Measurements from ENCODE around the gene KCNMB2.

DNA sequence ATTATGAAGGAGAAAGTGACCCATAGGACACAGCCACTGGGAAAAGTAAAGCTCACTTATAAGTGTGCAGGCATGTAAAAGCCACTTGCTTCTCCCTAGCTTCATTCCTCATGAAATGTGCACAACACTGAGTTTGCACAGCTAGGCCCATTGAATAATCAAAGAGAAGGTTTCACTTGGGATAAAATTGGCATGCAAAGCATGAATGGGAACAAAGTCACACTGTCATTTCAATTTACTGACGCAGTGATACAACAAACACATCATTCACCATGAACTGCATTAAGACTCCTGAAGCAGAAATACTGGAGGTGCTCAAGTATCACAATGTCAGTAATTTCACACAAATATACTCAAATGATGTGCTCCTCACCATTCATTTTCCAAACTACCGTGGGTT, 61.1 kb downstream of the KCNMB2 start:
- TF ChIP-seq, protein P1, sequence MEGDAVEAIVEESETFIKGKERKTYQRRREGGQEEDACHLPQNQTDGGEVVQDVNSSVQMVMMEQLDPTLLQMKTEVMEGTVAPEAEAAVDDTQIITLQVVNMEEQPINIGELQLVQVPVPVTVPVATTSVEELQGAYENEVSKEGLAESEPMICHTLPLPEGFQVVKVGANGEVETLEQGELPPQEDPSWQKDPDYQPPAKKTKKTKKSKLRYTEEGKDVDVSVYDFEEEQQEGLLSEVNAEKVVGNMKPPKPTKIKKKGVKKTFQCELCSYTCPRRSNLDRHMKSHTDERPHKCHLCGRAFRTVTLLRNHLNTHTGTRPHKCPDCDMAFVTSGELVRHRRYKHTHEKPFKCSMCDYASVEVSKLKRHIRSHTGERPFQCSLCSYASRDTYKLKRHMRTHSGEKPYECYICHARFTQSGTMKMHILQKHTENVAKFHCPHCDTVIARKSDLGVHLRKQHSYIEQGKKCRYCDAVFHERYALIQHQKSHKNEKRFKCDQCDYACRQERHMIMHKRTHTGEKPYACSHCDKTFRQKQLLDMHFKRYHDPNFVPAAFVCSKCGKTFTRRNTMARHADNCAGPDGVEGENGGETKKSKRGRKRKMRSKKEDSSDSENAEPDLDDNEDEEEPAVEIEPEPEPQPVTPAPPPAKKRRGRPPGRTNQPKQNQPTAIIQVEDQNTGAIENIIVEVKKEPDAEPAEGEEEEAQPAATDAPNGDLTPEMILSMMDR (IDR thresholded peaks at IDR 0.05; ENCODE audit: poor library complexity): no peak
- TF ChIP-seq EZH2 (IDR thresholded peaks at IDR 0.05; ENCODE audit: borderline replicate concordance): no peak

Measured in hepatocyte (in vitro differentiated cells).